ENCODE results near the gene PARD6B. TPM values are rescaled to one million over a fixed set of nuclear protein-coding genes. Genes with fewer than 3 reads are reported as not detected.

The PARD6B gene
- total RNA-seq, 4 donors from 2014 or later = 0.72 to 15.3 (median 2.3) TPM

- Histone ChIP-seq H3K4me1 (peaks cover 19 to 39% of the 10 kb centered on the region in 2 donors), H3K9me3 (no peaks in the 10 kb centered on the region), H3K36me3 (no peaks in the 10 kb centered on the region), H3K4me3 (no peak overlapping the region), H3K27me3 (no peaks in the 10 kb centered on the region), H3K27ac (peak overlapping the region; percentile 79 to 95 (median 87))
- intact Hi-C loops (cut with DNase I; ENCODE audit: low total_unique reads) (loop anchor here (2.0 kb wide), 1 partner anchor 19 kb away; no protein-coding TSS in a partner anchor), in situ Hi-C loops (cut with MboI; ENCODE audit: low sequenced_read_pairs in 4 of 4) (loop anchor here in 1 of 4 donors (25.0 kb wide), 1 partner anchor 238 kb away; no protein-coding TSS in a partner anchor)
- DNase-seq = no peak
- TF ChIP-seq POLR2A (IDR thresholded peaks at IDR 0.05) (no peak), CTCF (IDR thresholded peaks at IDR 0.05 in 4 of 5, conservative IDR thresholded peaks at IDR 0.05 in 1 of 5) (no peak)
- ATAC-seq = no peak
Measured at GRCh38 chr20:50725724-50726005, 5.7 kb upstream of the PARD6B start.

- no peak overlapping the region for H3K4me3 ChIP-seq
- no peaks in the 10 kb centered on the region for H3K9me3 ChIP-seq
- no peaks in the 10 kb centered on the region for H3K27me3 ChIP-seq
- TF ChIP-seq POLR2A (IDR thresholded peaks at IDR 0.05) (no peak), CTCF (IDR thresholded peaks at IDR 0.05 in 4 of 5, conservative IDR thresholded peaks at IDR 0.05 in 1 of 5) (no peak)
- no peaks in the 10 kb centered on the region for H3K36me3 ChIP-seq
- DNase-seq (no peak), ATAC-seq (no peak)
- peak overlapping the region in 1 of 4 donors; percentile 17 for H3K27ac ChIP-seq
- intact Hi-C loops (cut with DNase I; ENCODE audit: low total_unique reads) = no loop called here
- H3K4me1 ChIP-seq = peaks cover 16 to 32% of the 10 kb centered on the region in 2 donors
- in situ Hi-C loops (cut with MboI; ENCODE audit: low sequenced_read_pairs in 4 of 4) = loop anchor here in 1 of 4 donors (25.0 kb wide), 1 partner anchor 240 kb away; no protein-coding TSS in a partner anchor
Measured at GRCh38 chr20:50726955-50727791, 4.2 kb upstream of the PARD6B start.

GRCh38 chr20:50727792-50728485 is 3.4 kb upstream of the PARD6B start:
- Histone ChIP-seq H3K4me3 (no peak overlapping the region), H3K36me3 (no peaks in the 10 kb centered on the region), H3K4me1 (peaks cover 21 to 34% of the 10 kb centered on the region in 2 donors), H3K9me3 (no peaks in the 10 kb centered on the region), H3K27ac (peak overlapping the region in 1 of 4 donors; percentile 17), H3K27me3 (no peaks in the 10 kb centered on the region)
- intact Hi-C loops (cut with DNase I; ENCODE audit: low total_unique reads) (no loop called here), in situ Hi-C loops (cut with MboI; ENCODE audit: low sequenced_read_pairs in 4 of 4) (loop anchor here in 1 of 4 donors (25.0 kb wide), 1 partner anchor 241 kb away; no protein-coding TSS in a partner anchor)
- TF ChIP-seq POLR2A (IDR thresholded peaks at IDR 0.05) = no peak
- no peak for TF ChIP-seq CTCF (IDR thresholded peaks at IDR 0.05 in 4 of 5, conservative IDR thresholded peaks at IDR 0.05 in 1 of 5)
- DNase-seq = no peak
- ATAC-seq = no peak

- no peak overlapping the region for H3K4me3 ChIP-seq
- in situ Hi-C loops (cut with MboI; ENCODE audit: low sequenced_read_pairs in 4 of 4) (loop anchor here in 1 of 4 donors (25.0 kb wide), 1 partner anchor 241 kb away; no protein-coding TSS in a partner anchor), intact Hi-C loops (cut with DNase I; ENCODE audit: low total_unique reads) (no loop called here)
- H3K27me3 ChIP-seq = no peaks in the 10 kb centered on the region
- peaks cover 21 to 36% of the 10 kb centered on the region in 2 donors for H3K4me1 ChIP-seq
- ATAC-seq (no peak), DNase-seq (no peak)
- TF ChIP-seq CTCF (IDR thresholded peaks at IDR 0.05 in 4 of 5, conservative IDR thresholded peaks at IDR 0.05 in 1 of 5) (no peak), POLR2A (IDR thresholded peaks at IDR 0.05) (no peak)
- peak overlapping the region in 1 of 4 donors; percentile 6 for H3K27ac ChIP-seq
- H3K9me3 ChIP-seq = no peaks in the 10 kb centered on the region
- no peaks in the 10 kb centered on the region for H3K36me3 ChIP-seq
Measured at GRCh38 chr20:50728486-50728980, 2.8 kb upstream of the PARD6B start.

All from gastrocnemius medialis (tissue), 4 donors.